IPS-18c (cell line): ENCODE measurements around the gene KLF5.

Experiments
- H3K4me3 ChIP-seq: 2 replicates; pipeline ENCODE4 v1.7.0; 2013; ENCODE audit warnings: low read depth, mild to moderate bottlenecking, low read length, moderate library complexity; ENCODE audit not compliant: insufficient read depth
- H3K9me3 ChIP-seq: one replicate; pipeline ENCODE4 v1.6.1; 2013; ENCODE audit warnings: mild to moderate bottlenecking, low read length, moderate library complexity; ENCODE audit not compliant: control insufficient read depth, insufficient read depth

KLF5 gene

DNA sequence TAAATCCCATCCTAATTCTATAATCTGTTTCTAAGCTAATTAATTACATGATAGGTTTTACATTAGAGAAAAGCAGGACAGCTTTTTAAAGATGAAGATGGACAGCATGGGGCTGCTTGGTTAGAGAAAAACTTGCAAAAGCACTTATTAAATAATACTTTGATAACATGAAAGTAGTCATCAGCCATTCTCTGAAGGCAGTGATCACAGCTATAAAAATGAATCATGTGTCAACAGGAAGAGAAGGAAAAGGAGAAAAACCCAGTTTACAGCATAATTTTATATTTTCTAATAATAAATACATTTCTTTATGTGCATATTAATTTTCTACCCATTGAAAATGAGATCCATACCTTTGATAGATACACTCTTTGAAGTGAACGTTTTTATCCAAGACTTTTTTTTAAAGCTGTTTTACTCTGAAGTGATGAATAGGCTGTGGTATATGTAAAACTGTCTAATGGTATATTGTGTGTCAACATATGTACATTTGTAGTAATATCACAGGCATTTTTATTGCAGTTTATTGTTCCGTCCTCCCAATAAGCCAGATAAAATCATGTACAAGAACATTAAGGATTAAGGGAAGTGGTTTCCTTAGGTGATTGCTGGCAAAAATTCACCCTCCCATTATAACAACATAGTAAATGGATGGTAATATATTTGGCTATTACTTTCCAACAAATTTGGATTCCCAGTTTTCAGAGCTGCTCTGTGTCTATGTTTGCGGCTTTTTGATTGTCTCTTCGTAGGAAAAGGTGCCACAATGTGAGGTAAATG is 1.3 kb upstream of the KLF5 start:
- Histone ChIP-seq H3K9me3 (peaks cover 5% of the 10 kb centered on the region), H3K4me3 (no peak overlapping the region)

DNA sequence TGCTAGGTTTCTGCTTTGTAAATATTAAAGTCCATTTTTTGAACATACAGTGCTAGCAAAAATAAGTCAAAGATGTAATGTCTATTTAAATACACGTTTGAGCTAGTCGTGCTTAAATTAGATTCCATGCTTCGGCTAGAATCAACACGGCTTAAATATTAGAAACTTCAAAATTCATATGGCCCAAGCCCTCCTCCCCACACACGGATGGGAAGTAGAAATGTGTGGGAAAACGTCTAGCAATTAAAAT is 816 bp upstream of the KLF5 start:
- Histone ChIP-seq H3K4me3 (no peak overlapping the region), H3K9me3 (peaks cover 5% of the 10 kb centered on the region)

GRCh38 chr13:73058432-73058735 is 421 bp upstream of the KLF5 start:
- Histone ChIP-seq H3K9me3 (peaks cover 5% of the 10 kb centered on the region), H3K4me3 (peak overlapping the region; percentile 73)

DNA sequence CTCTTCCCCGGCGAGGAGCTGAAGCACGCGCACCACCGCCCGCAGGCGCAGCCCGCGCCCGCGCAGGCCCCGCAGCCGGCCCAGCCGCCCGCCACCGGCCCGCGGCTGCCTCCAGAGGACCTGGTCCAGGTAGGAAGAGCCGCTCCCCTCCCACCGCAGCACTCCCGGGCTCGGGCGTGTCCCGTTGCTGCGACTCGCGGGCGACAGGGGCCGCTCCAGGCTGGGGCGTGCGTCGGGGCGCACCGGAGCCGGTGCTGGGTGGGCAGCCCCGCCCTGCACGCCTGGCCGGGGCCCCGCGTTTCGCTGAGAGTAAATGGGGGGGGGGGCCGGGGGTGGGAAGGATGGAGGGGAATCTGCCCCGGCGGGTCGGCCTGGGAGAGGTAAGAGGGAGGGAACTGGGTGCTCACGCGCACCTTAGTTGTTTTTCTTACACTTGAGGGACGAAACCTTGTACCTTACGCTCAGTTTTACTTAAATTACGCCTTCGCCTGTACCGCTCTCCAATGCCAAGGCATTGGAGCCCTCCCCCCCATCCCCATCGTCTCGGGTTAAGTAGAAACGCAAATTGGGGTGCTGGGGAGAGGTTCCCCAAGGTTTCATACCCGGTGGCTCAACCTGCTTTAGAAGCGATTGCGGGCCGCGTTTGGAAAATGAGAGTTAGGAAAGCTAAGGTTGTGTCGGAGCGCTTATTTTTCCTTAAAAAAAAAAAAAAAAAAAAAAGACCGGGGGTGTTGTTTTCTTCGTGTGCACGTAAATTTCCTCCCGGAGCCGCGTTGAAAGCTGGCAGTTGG is 850 bp downstream of the KLF5 start:
- Histone ChIP-seq H3K9me3 (peaks cover 5% of the 10 kb centered on the region), H3K4me3 (peak overlapping the region; percentile 73)

GRCh38 chr13:73060251-73061160 is 1.7 kb downstream of the KLF5 start:
- Histone ChIP-seq H3K4me3 (peak overlapping the region; percentile 73), H3K9me3 (peaks cover 5% of the 10 kb centered on the region)

- Histone ChIP-seq H3K4me3 (no peak overlapping the region), H3K9me3 (peaks cover 5% of the 10 kb centered on the region)
These were observed 2.7 kb downstream of the KLF5 start for GRCh38 chr13:73061473-73061872.

- H3K9me3 ChIP-seq = peaks cover 5% of the 10 kb centered on the region
- H3K4me3 ChIP-seq = no peak overlapping the region
These were observed 3.1 kb downstream of the KLF5 start for GRCh38 chr13:73061876-73062275.

DNA sequence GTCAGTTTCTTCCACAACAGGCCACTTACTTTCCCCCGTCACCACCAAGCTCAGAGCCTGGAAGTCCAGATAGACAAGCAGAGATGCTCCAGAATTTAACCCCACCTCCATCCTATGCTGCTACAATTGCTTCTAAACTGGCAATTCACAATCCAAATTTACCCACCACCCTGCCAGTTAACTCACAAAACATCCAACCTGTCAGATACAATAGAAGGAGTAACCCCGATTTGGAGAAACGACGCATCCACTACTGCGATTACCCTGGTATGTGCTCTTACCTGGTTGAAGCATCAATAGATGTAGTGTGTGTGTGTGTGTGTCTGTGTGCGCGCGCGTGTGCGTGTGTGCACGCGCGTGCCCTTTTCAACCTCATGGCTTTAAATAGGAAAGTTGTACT is 3.7 kb downstream of the KLF5 start:
- H3K9me3 ChIP-seq = peaks cover 5% of the 10 kb centered on the region
- no peak overlapping the region for H3K4me3 ChIP-seq

DNA sequence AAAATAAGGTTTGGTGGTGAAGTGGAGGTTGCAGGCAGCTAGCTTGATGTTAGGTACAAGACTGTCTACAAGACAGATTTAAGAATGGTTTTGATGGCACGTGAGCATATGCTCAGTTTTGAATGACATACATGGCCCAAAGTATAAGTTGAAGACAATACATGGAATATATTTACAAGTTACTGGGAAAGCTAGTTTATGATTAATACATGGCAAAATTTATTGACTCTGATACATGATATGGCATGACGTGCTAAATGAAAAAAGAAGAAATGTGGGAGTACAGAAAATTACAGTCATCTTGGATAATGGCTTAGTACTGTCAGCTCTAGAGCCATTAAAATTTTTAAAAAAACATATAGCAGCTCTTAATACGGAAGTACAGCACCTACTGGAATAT is 4.4 kb downstream of the KLF5 start:
- peaks cover 5% of the 10 kb centered on the region for H3K9me3 ChIP-seq
- no peak overlapping the region for H3K4me3 ChIP-seq

GRCh38 chr13:73065036-73065435 is 6.2 kb downstream of the KLF5 start:
- Histone ChIP-seq H3K4me3 (no peak overlapping the region), H3K9me3 (peaks cover 4% of the 10 kb centered on the region)

- Histone ChIP-seq H3K4me3 (no peak overlapping the region), H3K9me3 (no peaks in the 10 kb centered on the region)
These were observed 7.0 kb downstream of the KLF5 start for GRCh38 chr13:73065665-73066340.

DNA sequence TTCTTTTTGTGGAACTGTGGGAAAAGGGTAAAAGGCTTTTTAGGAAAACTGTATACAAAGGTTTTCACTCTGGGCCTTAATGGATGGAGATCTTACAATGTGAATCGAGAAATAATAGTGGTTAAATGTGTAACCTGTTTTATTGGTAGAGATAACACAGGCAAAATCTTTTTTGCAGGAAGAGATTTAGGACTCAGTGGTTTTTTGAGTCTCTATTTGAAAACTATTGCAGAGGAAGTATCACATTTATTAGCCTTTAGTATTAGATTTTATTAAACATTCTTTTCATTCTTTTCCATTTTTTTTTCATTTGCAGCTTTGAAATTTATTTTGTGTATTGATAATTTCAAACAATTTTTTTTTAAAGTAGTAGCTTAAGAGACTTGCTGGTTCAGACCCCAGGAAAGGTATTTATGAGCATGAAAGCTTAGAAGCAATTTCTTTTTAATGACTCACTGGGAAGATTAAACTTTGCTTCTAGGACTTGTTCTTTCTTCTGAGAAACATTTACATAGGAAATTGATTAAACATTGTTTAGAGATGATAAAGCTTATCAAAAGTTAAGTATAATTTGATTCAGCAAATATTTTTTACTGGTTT is 10.5 kb downstream of the KLF5 start:
- H3K4me3 ChIP-seq = no peak overlapping the region
- no peaks in the 10 kb centered on the region for H3K9me3 ChIP-seq

- no peak overlapping the region for H3K4me3 ChIP-seq
- no peaks in the 10 kb centered on the region for H3K9me3 ChIP-seq
These were observed 11.8 kb downstream of the KLF5 start for GRCh38 chr13:73070451-73071098.

GRCh38 chr13:73072239-73072900 is 13.6 kb downstream of the KLF5 start:
- Histone ChIP-seq H3K4me3 (no peak overlapping the region), H3K9me3 (no peaks in the 10 kb centered on the region)

- no peak overlapping the region for H3K4me3 ChIP-seq
- H3K9me3 ChIP-seq = no peaks in the 10 kb centered on the region
These were observed 14.2 kb downstream of the KLF5 start for GRCh38 chr13:73073050-73073449.

DNA sequence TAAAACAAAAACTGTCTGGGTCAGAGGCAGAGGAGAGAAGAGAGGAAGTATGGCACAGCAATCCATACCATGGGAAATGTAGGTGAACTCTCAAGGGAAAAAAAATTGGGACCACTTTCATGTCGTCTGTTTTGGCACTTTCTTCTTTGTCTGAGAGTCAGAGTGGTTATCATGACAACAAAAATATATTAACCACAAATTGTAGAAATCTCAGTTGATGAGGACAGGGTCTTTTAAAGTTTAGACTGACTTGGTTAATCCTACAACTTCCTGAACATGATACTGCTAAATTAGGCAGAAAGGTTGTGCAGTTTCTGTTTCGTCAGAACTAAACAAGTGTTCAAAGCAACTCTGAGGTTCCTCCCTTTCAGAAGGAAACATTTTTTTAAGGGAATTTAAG is 15.2 kb downstream of the KLF5 start:
- Histone ChIP-seq H3K9me3 (no peaks in the 10 kb centered on the region), H3K4me3 (no peak overlapping the region)
